Measurements from ENCODE around the gene PRDX5. TPM values are rescaled to one million over a fixed set of nuclear protein-coding genes. Genes with fewer than 3 reads are reported as not detected.

Gene PRDX5
- total RNA-seq, 2 experiments from 2014 or later = 122 to 132 TPM

- no peak for DNase-seq
- intact Hi-C loops (cut with micrococcal nuclease) = no loop called here
- Mint-ChIP-seq H3K4me3 (no peak overlapping the region), H3K9me3 (no peaks in the 10 kb centered on the region), H3K4me1 (ENCODE audit: low read depth) (no peaks in the 10 kb centered on the region), H3K36me3 (ENCODE audit: low read depth) (peaks cover 24% of the 10 kb centered on the region), H3K27ac (no peak overlapping the region), H3K27me3 (ENCODE audit: low read depth) (no peaks in the 10 kb centered on the region)
- CTCF ChIA-PET = no interaction called here
Measured at GRCh38 chr11:64367931-64368672, 50.2 kb downstream of the PRDX5 start.

DNA sequence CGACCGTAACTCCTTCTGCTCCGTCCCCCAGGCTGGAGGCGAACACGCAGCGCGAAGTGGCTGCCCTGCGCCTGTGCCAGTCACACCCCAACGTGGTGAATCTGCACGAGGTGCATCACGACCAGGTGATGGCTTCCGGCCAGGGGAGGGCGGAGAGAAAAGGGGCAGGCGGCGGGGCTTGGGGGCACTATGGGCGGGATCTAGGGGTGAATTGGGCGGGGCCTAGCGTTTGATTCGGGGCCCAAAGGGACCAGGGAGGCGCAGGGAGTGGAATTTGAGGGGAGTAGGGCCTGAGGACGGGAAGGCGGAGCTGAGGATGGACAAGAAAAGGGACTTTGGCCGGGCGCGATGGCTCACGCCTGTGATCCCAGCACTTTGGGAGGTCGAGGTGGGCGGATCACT, 50.8 kb downstream of the PRDX5 start:
- Mint-ChIP-seq H3K4me3 (no peak overlapping the region), H3K36me3 (ENCODE audit: low read depth) (peaks cover 21% of the 10 kb centered on the region), H3K9me3 (no peaks in the 10 kb centered on the region), H3K27me3 (ENCODE audit: low read depth) (no peaks in the 10 kb centered on the region), H3K27ac (no peak overlapping the region), H3K4me1 (ENCODE audit: low read depth) (no peaks in the 10 kb centered on the region)
- intact Hi-C loops (cut with micrococcal nuclease) = no loop called here
- no peak for DNase-seq
- CTCF ChIA-PET = no interaction called here

DNA sequence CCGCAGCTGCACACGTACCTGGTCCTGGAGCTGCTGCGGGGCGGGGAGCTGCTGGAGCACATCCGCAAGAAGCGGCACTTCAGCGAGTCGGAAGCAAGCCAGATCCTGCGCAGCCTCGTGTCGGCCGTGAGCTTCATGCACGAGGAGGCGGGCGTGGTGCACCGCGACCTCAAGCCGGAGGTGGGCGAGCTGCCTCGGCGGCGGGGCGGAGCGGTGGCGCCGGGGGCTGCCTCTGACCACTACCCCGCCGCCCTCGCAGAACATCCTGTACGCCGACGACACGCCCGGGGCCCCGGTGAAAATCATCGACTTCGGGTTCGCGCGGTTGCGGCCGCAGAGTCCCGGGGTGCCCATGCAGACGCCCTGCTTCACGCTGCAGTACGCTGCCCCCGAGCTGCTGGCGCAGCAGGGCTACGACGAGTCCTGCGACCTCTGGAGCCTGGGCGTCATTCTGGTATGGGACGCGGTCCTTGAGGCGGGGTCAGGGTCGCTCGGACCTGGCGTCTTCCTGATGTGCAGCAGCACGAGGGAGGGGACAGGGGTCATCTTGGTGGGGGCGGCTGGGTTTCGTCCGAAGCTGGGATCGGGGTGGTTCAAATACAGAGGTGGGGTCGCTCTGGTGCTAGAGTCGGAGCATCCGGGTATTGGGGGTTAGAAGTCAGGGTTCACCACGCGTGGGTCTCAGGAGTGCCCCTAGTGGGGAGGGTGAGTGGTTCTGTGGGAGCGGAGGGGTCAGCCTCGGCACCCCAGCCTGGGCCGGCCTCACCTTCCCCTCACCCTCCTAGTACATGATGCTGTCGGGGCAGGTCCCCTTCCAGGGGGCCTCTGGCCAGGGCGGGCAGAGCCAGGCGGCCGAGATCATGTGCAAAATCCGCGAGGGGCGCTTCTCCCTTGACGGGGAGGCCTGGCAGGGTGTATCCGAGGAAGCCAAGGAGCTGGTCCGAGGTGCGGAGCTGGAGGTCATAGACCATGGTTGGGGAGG, 51.8 kb downstream of the PRDX5 start:
- no peaks in the 10 kb centered on the region for H3K4me1 Mint-ChIP-seq (ENCODE audit: low read depth)
- no peak overlapping the region for H3K4me3 Mint-ChIP-seq
- DNase-seq = no peak
- H3K27ac Mint-ChIP-seq = no peak overlapping the region
- H3K36me3 Mint-ChIP-seq (ENCODE audit: low read depth) = peaks cover 16% of the 10 kb centered on the region
- intact Hi-C loops (cut with micrococcal nuclease) = no loop called here
- H3K27me3 Mint-ChIP-seq (ENCODE audit: low read depth) = no peaks in the 10 kb centered on the region
- CTCF ChIA-PET = no interaction called here
- no peaks in the 10 kb centered on the region for H3K9me3 Mint-ChIP-seq

DNA sequence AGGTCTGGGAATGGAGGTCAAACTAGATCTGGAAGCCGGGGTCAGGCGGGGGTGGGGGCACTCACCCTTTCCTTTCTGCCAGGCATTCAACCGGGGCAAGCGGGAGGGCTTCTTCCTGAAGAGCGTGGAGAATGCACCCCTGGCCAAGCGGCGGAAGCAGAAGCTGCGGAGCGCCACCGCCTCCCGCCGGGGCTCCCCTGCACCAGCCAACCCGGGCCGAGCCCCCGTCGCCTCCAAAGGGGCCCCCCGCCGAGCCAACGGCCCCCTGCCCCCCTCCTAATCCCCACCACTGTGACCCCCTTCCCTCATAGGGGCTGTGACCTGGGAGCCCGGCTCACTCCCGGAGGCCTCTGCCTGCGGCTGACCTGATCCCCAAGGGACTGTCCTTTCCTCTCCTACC, 53.3 kb downstream of the PRDX5 start:
- Mint-ChIP-seq H3K36me3 (ENCODE audit: low read depth) (peaks cover 13% of the 10 kb centered on the region), H3K9me3 (no peaks in the 10 kb centered on the region), H3K27me3 (ENCODE audit: low read depth) (no peaks in the 10 kb centered on the region), H3K4me1 (ENCODE audit: low read depth) (no peaks in the 10 kb centered on the region), H3K27ac (no peak overlapping the region), H3K4me3 (no peak overlapping the region)
- intact Hi-C loops (cut with micrococcal nuclease) = no loop called here
- CTCF ChIA-PET = no interaction called here
- no peak for DNase-seq

Small RNA genes within 50 kb of the gene (microRNA-seq; reads per million reads assigned to microRNA genes)
- gene MIR1237 (ENCODE audit: borderline microRNAs expressed, borderline replicate concordance) = 6.6 reads per million, percentile 9 among the genes with 10 or more reads in this experiment
- 2.2 reads per million for gene MIR7155 (ENCODE audit: borderline microRNAs expressed, borderline replicate concordance)

Other genes with a start within 250 kb of the PRDX5 start
- gene MACROD1, start 152.0 kb upstream of the PRDX5 start, total RNA-seq = 10 to 100 TPM; 38.7 to 48.6 TPM
- 100 to 1,000 TPM; 264 to 272 TPM for gene STIP1, start 131.9 kb upstream of the PRDX5 start, total RNA-seq
- 100 to 1,000 TPM; 176 to 178 TPM for gene FERMT3, start 111.4 kb upstream of the PRDX5 start, total RNA-seq
- gene TRPT1, start 91.9 kb upstream of the PRDX5 start, total RNA-seq = 10 to 100 TPM; 18.2 to 18.3 TPM
- gene NUDT22, start 91.8 kb upstream of the PRDX5 start, total RNA-seq = 10 to 100 TPM; 51.4 to 51.9 TPM
- gene DNAJC4, start 87.6 kb upstream of the PRDX5 start, total RNA-seq = 10 to 100 TPM; 16.9 to 19.3 TPM
- gene VEGFB, start 83.5 kb upstream of the PRDX5 start, total RNA-seq = 10 to 100 TPM; 64.2 to 74.5 TPM
- 10 to 100 TPM; 17.2 to 20.0 TPM for gene FKBP2, start 77.0 kb upstream of the PRDX5 start, total RNA-seq
- gene PPP1R14B, start 71.2 kb upstream of the PRDX5 start, total RNA-seq = 100 to 1,000 TPM; 216 to 227 TPM
- 1 to 10 TPM; 4.4 to 4.7 TPM for gene PLCB3, start 66.6 kb upstream of the PRDX5 start, total RNA-seq
- gene BAD, start 33.5 kb upstream of the PRDX5 start, total RNA-seq = 10 to 100 TPM; 12.8 to 14.3 TPM
- 10 to 100 TPM; 26.2 to 30.5 TPM for gene GPR137, start 32.3 kb upstream of the PRDX5 start, total RNA-seq
- under 1 TPM in 1 of 2 experiments, not detected in 1; 0.41 TPM for gene KCNK4, start 26.8 kb upstream of the PRDX5 start, total RNA-seq
- gene CATSPERZ, start 17.8 kb upstream of the PRDX5 start, total RNA-seq = under 1 TPM in 1 of 2 experiments, not detected in 1; 0.67 TPM
- 10 to 100 TPM; 18.5 to 21.7 TPM for gene ESRRA, start 12.6 kb upstream of the PRDX5 start, total RNA-seq
- 100 to 1,000 TPM; 241 to 261 TPM for gene TRMT112, start 562 bp upstream of the PRDX5 start, total RNA-seq
- 10 to 100 TPM; 53.2 to 61.9 TPM for gene CCDC88B, start 22.1 kb downstream of the PRDX5 start, total RNA-seq
- 10 to 100 TPM; 19.1 to 21.3 TPM for gene RPS6KA4, start 41.0 kb downstream of the PRDX5 start, total RNA-seq
- under 1 TPM in 1 of 2 experiments, not detected in 1; 0.17 TPM for gene SLC22A11, start 237.8 kb downstream of the PRDX5 start, total RNA-seq

All from activated naive CD4-positive, alpha-beta T cell treated with anti-CD3 and anti-CD28 coated beads for 36 hours (primary cell).